ENCODE measurements around the gene RRAGD.

The RRAGD gene

GRCh38 chr6:89436226-89436625, 24.2 kb upstream of the RRAGD start (continued):
- TF ChIP-seq, protein P1, sequence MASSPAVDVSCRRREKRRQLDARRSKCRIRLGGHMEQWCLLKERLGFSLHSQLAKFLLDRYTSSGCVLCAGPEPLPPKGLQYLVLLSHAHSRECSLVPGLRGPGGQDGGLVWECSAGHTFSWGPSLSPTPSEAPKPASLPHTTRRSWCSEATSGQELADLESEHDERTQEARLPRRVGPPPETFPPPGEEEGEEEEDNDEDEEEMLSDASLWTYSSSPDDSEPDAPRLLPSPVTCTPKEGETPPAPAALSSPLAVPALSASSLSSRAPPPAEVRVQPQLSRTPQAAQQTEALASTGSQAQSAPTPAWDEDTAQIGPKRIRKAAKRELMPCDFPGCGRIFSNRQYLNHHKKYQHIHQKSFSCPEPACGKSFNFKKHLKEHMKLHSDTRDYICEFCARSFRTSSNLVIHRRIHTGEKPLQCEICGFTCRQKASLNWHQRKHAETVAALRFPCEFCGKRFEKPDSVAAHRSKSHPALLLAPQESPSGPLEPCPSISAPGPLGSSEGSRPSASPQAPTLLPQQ (tag by site-specific recombination; IDR thresholded peaks at IDR 0.05), result peak; percentile 94
- TF ChIP-seq ZNF324 (tag by site-specific recombination; IDR thresholded peaks at IDR 0.05) (no peak), KLF7 (tag by site-specific recombination; IDR thresholded peaks at IDR 0.05; ENCODE audit: borderline replicate concordance) (no peak), OSR2 (tag by site-specific recombination; IDR thresholded peaks at IDR 0.05) (0 out of 2 replicates have a peak, but pooled peaks have one; percentile 11), ZNF202 (tag by site-specific recombination; IDR thresholded peaks at IDR 0.05; ENCODE audit: borderline replicate concordance) (no peak), ZNF658 (tag by site-specific recombination; IDR thresholded peaks at IDR 0.05) (no peak), TRIM28 (IDR thresholded peaks at IDR 0.05; ENCODE audit: borderline replicate concordance, low read length) (peak; percentile 96), ZBTB7A (tag by site-specific recombination; IDR thresholded peaks at IDR 0.05; ENCODE audit: low read depth) (no peak), ZNF140 (tag by site-specific recombination; IDR thresholded peaks at IDR 0.05) (no peak), ZNF670 (tag by site-specific recombination; IDR thresholded peaks at IDR 0.05; ENCODE audit: low read depth) (no peak), SETDB1 (IDR thresholded peaks at IDR 0.05; ENCODE audit: insufficient read length, low read length) (peak; percentile 69), ZNF549 (tag by site-specific recombination; IDR thresholded peaks at IDR 0.05) (no peak)

- POLR2A ChIA-PET, result interaction anchor here (1.3 to 1.6 kb wide), 2 partner anchors 32 to 204 kb away, joined by 3 to 5 read pairs; partner anchors contain the start of gene LYRM2
- no peak overlapping the region for H3K27ac ChIP-seq (ENCODE audit: extremely low read depth, low read depth, low read length)
- CTCF ChIA-PET, result interaction anchor here (0.6 to 1.7 kb wide), 8 partner anchors 8 to 204 kb away, joined by 3 to 5 read pairs (median 4); partner anchors contain the start of gene LYRM2
- peaks cover 24% of the 10 kb centered on the region for H3K4me1 ChIP-seq (ENCODE audit: control insufficient read depth, insufficient read depth, low read length)
- no peaks in the 10 kb centered on the region for H3K9me3 ChIP-seq (ENCODE audit: control insufficient read depth, insufficient read depth, low read depth, low read length)
- H3K4me3 ChIP-seq (ENCODE audit: low read depth, low read length), result no peak overlapping the region
- no peaks in the 10 kb centered on the region for H3K36me3 ChIP-seq (ENCODE audit: control insufficient read depth in 2 of 2, insufficient read depth in 1 of 2, low read length in 2 of 2)
- TF ChIP-seq ZNF830 (tag by site-specific recombination; IDR thresholded peaks at IDR 0.05; ENCODE audit: low read depth) (no peak), ZNF600 (tag by site-specific recombination; IDR thresholded peaks at IDR 0.05) (peak; percentile 25; the same call in 1 of the 2 replicates)
These were observed 22.9 kb upstream of the RRAGD start for GRCh38 chr6:89434954-89435353.

- peaks cover 24% of the 10 kb centered on the region for H3K4me1 ChIP-seq (ENCODE audit: control insufficient read depth, insufficient read depth, low read length)
- H3K36me3 ChIP-seq (ENCODE audit: control insufficient read depth in 2 of 2, insufficient read depth in 1 of 2, low read length in 2 of 2), result no peaks in the 10 kb centered on the region
- ChIA-PET POLR2A (interaction anchor here (0.6 to 1.6 kb wide), 4 partner anchors 22 to 354 kb away, joined by 3 to 6 read pairs (median 4); partner anchors contain the start of genes LYRM2, PNRC1 and RRAGD), CTCF (interaction anchor here (0.6 to 1.6 kb wide), 13 partner anchors 9 to 498 kb away, joined by 3 to 6 read pairs (median 3); partner anchors contain the start of gene LYRM2)
- peak overlapping the region; percentile 83 for H3K4me3 ChIP-seq (ENCODE audit: low read depth, low read length)
- TF ChIP-seq ZNF292 (tag by site-specific recombination; IDR thresholded peaks at IDR 0.05; ENCODE audit: borderline replicate concordance, low read depth) (no peak), SCRT1 (tag by site-specific recombination; IDR thresholded peaks at IDR 0.05; ENCODE audit: borderline replicate concordance) (peak; percentile 83; the same call in 1 of the 2 replicates), SCRT2 (tag by site-specific recombination; IDR thresholded peaks at IDR 0.05) (peak; percentile 97)
- TF ChIP-seq, protein P2, sequence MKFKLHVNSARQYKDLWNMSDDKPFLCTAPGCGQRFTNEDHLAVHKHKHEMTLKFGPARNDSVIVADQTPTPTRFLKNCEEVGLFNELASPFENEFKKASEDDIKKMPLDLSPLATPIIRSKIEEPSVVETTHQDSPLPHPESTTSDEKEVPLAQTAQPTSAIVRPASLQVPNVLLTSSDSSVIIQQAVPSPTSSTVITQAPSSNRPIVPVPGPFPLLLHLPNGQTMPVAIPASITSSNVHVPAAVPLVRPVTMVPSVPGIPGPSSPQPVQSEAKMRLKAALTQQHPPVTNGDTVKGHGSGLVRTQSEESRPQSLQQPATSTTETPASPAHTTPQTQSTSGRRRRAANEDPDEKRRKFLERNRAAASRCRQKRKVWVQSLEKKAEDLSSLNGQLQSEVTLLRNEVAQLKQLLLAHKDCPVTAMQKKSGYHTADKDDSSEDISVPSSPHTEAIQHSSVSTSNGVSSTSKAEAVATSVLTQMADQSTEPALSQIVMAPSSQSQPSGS (tag by site-specific recombination; IDR thresholded peaks at IDR 0.05; ENCODE audit: low read depth), result no peak
- TF ChIP-seq, protein P3, sequence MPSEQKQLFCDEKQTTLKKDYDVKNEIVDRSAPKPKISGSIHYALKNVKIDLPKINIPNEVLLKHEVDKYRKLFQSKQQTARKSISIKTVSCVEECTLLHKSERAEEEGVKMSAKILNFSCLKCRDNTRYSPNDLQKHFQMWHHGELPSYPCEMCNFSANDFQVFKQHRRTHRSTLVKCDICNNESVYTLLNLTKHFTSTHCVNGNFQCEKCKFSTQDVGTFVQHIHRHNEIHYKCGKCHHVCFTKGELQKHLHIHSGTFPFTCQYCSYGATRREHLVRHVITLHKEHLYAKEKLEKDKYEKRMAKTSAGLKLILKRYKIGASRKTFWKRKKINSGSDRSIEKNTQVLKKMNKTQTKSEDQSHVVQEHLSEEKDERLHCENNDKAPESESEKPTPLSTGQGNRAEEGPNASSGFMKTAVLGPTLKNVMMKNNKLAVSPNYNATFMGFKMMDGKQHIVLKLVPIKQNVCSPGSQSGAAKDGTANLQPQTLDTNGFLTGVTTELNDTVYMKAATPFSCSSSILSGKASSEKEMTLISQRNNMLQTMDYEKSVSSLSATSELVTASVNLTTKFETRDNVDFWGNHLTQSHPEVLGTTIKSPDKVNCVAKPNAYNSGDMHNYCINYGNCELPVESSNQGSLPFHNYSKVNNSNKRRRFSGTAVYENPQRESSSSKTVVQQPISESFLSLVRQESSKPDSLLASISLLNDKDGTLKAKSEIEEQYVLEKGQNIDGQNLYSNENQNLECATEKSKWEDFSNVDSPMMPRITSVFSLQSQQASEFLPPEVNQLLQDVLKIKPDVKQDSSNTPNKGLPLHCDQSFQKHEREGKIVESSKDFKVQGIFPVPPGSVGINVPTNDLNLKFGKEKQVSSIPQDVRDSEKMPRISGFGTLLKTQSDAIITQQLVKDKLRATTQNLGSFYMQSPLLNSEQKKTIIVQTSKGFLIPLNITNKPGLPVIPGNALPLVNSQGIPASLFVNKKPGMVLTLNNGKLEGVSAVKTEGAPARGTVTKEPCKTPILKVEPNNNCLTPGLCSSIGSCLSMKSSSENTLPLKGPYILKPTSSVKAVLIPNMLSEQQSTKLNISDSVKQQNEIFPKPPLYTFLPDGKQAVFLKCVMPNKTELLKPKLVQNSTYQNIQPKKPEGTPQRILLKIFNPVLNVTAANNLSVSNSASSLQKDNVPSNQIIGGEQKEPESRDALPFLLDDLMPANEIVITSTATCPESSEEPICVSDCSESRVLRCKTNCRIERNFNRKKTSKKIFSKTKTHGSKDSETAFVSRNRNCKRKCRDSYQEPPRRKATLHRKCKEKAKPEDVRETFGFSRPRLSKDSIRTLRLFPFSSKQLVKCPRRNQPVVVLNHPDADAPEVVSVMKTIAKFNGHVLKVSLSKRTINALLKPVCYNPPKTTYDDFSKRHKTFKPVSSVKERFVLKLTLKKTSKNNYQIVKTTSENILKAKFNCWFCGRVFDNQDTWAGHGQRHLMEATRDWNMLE (tag by site-specific recombination; conservative IDR thresholded peaks at IDR 0.05; ENCODE audit: low read depth), result 0 out of 2 replicates have a peak, but pooled peaks have one; percentile 6
- no peaks in the 10 kb centered on the region for H3K9me3 ChIP-seq (ENCODE audit: control insufficient read depth, insufficient read depth, low read depth, low read length)
- peak overlapping the region; percentile 86; the same call in 1 of the 2 replicates for H3K27ac ChIP-seq (ENCODE audit: extremely low read depth, low read depth, low read length)
These were observed 22.1 kb upstream of the RRAGD start for GRCh38 chr6:89434150-89434499.
